K562 (cell line): ENCODE data around the gene SAMD4A. TPM values are rescaled to one million over a fixed set of nuclear protein-coding genes. Genes with fewer than 3 reads are reported as not detected.
A peak's percentile ranks its signal among the peaks of the same experiment; 100 is the strongest.

Experiments used
- ATAC-seq: fragments of 200-7000 bp; cut with Tn5 transposase; 3 replicates; pipeline ENCODE4 v1.9.1; 2020; ENCODE audit warnings: moderate library complexity
- BruUV-seq: library from RNA; stranded (reverse); fragments of 400-500 nt; replicated peaks from 2 replicates; lab custom pipeline; 2021; lab: Mats Ljungman, UMichigan
- CTCF ChIA-PET: fragments of 300-600 bp; formaldehyde crosslinking; extraction: SDS; loops from one replicate; lab custom pipeline; 2021; ENCODE audit warnings: low intra/inter-chr PET ratio; lab: Yijun Ruan, JAX
- POLR2A ChIA-PET: fragments of 300-600, 350-650 bp; sonication (Branson Sonifier 250); formaldehyde crosslinking; extraction: SDS; loops from one replicate; lab custom pipeline; 2021; ENCODE audit warnings: antibody characterized with exemption, inconsistent platforms; lab: Yijun Ruan, JAX
- DNase-seq, 4 experiments: peaks; one replicate each; pipeline versions ENCODE4 v3.0.0 to v3.0.0-alpha.2; 2011 to 2018; ENCODE audit warnings: low spot score in 3 of 4, mixed read lengths in 3 of 4; ENCODE audit errors: extremely low read depth in 1 of 4
- FAIRE-seq: peaks from 2 replicates; lab custom pipeline; 2011; peaks lifted over from hg19 to GRCh38; lab: Jason Lieb, UNC
- H2AFZ ChIP-seq: 2 replicates; pipeline ENCODE4 v1.6.0; 2011; ENCODE audit warnings: low read depth, low read length, control low read depth, inconsistent platforms
- H3K27ac ChIP-seq: fragments of 200-600 bp; 3 replicates; pipeline ENCODE4 v1.8.0; 2011; ENCODE audit warnings: low read depth, mild to moderate bottlenecking, control low read depth, inconsistent platforms, low read length, moderate library complexity, mixed read lengths; ENCODE audit errors: extremely low read depth
- H3K27me3 ChIP-seq, 2 experiments: fragments of 300-600 bp in 1 of 2; 2 replicates in 1 of 2; 3 replicates in 1 of 2; pipeline versions ENCODE4 v1.6.0 to v1.8.0; 2011; ENCODE audit warnings: inconsistent platforms in 2 of 2, low read length in 2 of 2, mild to moderate bottlenecking in 1 of 2, mixed read lengths in 1 of 2, moderate library complexity in 1 of 2; ENCODE audit not compliant: control insufficient read depth in 2 of 2, insufficient read depth in 2 of 2
- H3K36me3 ChIP-seq: fragments of 300-600 bp; 3 replicates; pipeline ENCODE4 v1.8.0; 2011; ENCODE audit warnings: mild to moderate bottlenecking, low read length, inconsistent platforms; ENCODE audit not compliant: control insufficient read depth, insufficient read depth
- H3K4me1 ChIP-seq, 2 experiments: fragments of 200-600 bp in 1 of 2; replicated peaks in 1 of 2; 2 replicates in 1 of 2; 3 replicates in 1 of 2; pipeline versions ENCODE4 v1.5.1 to v1.8.0; 2011; ENCODE audit warnings: inconsistent platforms in 2 of 2, low read length in 2 of 2, mild to moderate bottlenecking in 1 of 2, mixed read lengths in 1 of 2, moderate library complexity in 1 of 2; ENCODE audit not compliant: control insufficient read depth in 2 of 2, insufficient read depth in 2 of 2
- H3K4me2 ChIP-seq: 2 replicates; pipeline ENCODE4 v1.6.1; 2011; ENCODE audit warnings: low read length, control low read depth, inconsistent platforms, mixed read lengths; ENCODE audit not compliant: insufficient read depth
- H3K4me3 ChIP-seq: fragments of 200-600 bp; sonication (generic), shearing (Covaris generic); 2 replicates; pipeline ENCODE4 v1.5.1; 2016; ENCODE audit warnings: control low read depth, inconsistent platforms
- H3K79me2 ChIP-seq: fragments of 200-600 bp; 3 replicates; pipeline ENCODE4 v1.8.0; 2011; ENCODE audit warnings: low read length, inconsistent platforms; ENCODE audit not compliant: control insufficient read depth, insufficient read depth
- H3K9ac ChIP-seq, 2 experiments: 2 replicates each; pipeline versions ENCODE4 v1.6.0 to v1.6.1; 2011; ENCODE audit warnings: low read depth in 2 of 2, low read length in 2 of 2, control low read depth in 1 of 2, inconsistent platforms in 1 of 2, mild to moderate bottlenecking in 1 of 2, mixed read lengths in 1 of 2; ENCODE audit not compliant: insufficient read depth in 1 of 2
- H3K9me1 ChIP-seq: one replicate; pipeline ENCODE4 v1.6.0; 2011; ENCODE audit warnings: inconsistent platforms, mild to moderate bottlenecking, low read length, moderate library complexity; ENCODE audit not compliant: control insufficient read depth, insufficient read depth
- H3K9me3 ChIP-seq: replicated peaks from 2 replicates; pipeline ENCODE4 v1.5.1; 2011; ENCODE audit warnings: low read depth, low read length, inconsistent platforms; ENCODE audit not compliant: control insufficient read depth, insufficient read depth
- H4K20me1 ChIP-seq: replicated peaks from 2 replicates; pipeline ENCODE4 v1.6.1; 2011; ENCODE audit warnings: low read length, inconsistent platforms, mixed read lengths; ENCODE audit not compliant: control insufficient read depth, insufficient read depth
- ARID1B ChIP-seq: fragments of 450-650 bp; IDR thresholded peaks from 2 replicates; pipeline ENCODE4 v1.6.1; 2016; ENCODE audit warnings: antibody characterized with exemption, mild to moderate bottlenecking, inconsistent platforms
- BMI1 ChIP-seq: fragments of 150-350 bp; IDR thresholded peaks from 2 replicates; pipeline ENCODE4 v1.6.1; 2014; ENCODE audit warnings: low read length
- CBFA2T2 ChIP-seq: fragments of 450-650 bp; conservative IDR thresholded peaks from 2 replicates; pipeline ENCODE4 v1.6.1; 2017; ENCODE audit warnings: mild to moderate bottlenecking
- CBFA2T3 ChIP-seq: fragments of 450-650 bp; IDR thresholded peaks from 2 replicates; pipeline ENCODE4 v1.6.1; 2017
- DPF2 ChIP-seq: fragments of 450-650 bp; IDR thresholded peaks from 2 replicates; pipeline ENCODE4 v1.6.1; 2016
- NCOR1 ChIP-seq: fragments of 450-650 bp; IDR thresholded peaks from 2 replicates; pipeline ENCODE4 v1.6.1; 2016; ENCODE audit warnings: mild to moderate bottlenecking, moderate library complexity
- RFX1 ChIP-seq: fragments of 450-650 bp; IDR thresholded peaks from 2 replicates; pipeline ENCODE4 v1.6.1; 2016; ENCODE audit warnings: mild to moderate bottlenecking, moderate library complexity
- TAL1 ChIP-seq: fragments of 450-650 bp; IDR thresholded peaks from 2 replicates; pipeline ENCODE4 v1.6.1; 2016; ENCODE audit warnings: mild to moderate bottlenecking
- TCF3 ChIP-seq: sonication (generic); formaldehyde crosslinking; IDR thresholded peaks from 2 replicates; pipeline ENCODE4 v1.4.0; 2020; ENCODE audit warnings: mild to moderate bottlenecking, missing genetic modification reagents
- WGBS: fragments of 100-300 bp; shearing (Covaris generic); methylation state at CpG from one replicate; pipeline ENCODE4 v1.1.6; 2016; ENCODE audit warnings: low coverage, mixed read lengths; ENCODE audit not compliant: insufficient coverage; ENCODE audit errors: missing lambda C conversion rate; 5-methylcytosine and 5-hydroxymethylcytosine counted together
- in situ Hi-C: fragments of 300-500 bp; cut with MboI; formaldehyde crosslinking; loops from 4 replicates; pipeline ENCODE4 v1.15.0; 2018; ENCODE audit warnings: inconsistent platforms, mixed read lengths
- intact Hi-C: fragments of 100-400 bp; cut with micrococcal nuclease; formaldehyde crosslinking; loops from 2 replicates; pipeline ENCODE4 v1.14.2; 2022
- polyA plus RNA-seq, 8 experiments: library from polyadenylated mRNA; depleted of rRNA in 4 of 8; stranded (reverse) in 5 of 8; unstranded in 3 of 8; fragments of >200 nt; fragmentation: Nextera tagmentation in 2 of 8; fragmentation: Illumina TruSeq in 1 of 8; extraction: Ambion mirVana in 2 of 8; extraction: Trizol in 1 of 8; gene quantifications; 2 replicates each; pipeline versions ENCODE4 v1.2.1 to v1.2.3, GENCODE V29; 2011 to 2014; ENCODE audit warnings: inconsistent platforms in 1 of 8, missing spikeins in 1 of 8
- total RNA-seq, 7 experiments: library from RNA; depleted of rRNA in 6 of 7; stranded (reverse); fragments of >200 nt in 6 of 7; fragmentation: Illumina TruSeq in 2 of 7; extraction: Trizol in 2 of 7; gene quantifications; 2 replicates each; pipeline versions ENCODE4 v1.2.1 to v1.2.3, GENCODE V29; 2011 to 2021; ENCODE audit warnings: low replicate concordance in 1 of 7
- TF ChIP-seq, protein P1 (sequence below), 2 experiments: fragments of 450-650 bp in 1 of 2; sonication (generic) in 1 of 2; formaldehyde crosslinking; conservative IDR thresholded peaks; 2 replicates each; pipeline versions ENCODE4 v1.4.0 to v1.8.1; 2020 to 2022; ENCODE audit warnings: mild to moderate bottlenecking in 1 of 2, missing genetic modification reagents in 1 of 2

Gene SAMD4A
- total and polyA plus RNA-seq, 9 of the 15 experiments (the other 6 are each of a cell fraction or from before 2014, with no cell fraction given), result 0.66 to 6.8 (median 3.3) TPM

DNA sequence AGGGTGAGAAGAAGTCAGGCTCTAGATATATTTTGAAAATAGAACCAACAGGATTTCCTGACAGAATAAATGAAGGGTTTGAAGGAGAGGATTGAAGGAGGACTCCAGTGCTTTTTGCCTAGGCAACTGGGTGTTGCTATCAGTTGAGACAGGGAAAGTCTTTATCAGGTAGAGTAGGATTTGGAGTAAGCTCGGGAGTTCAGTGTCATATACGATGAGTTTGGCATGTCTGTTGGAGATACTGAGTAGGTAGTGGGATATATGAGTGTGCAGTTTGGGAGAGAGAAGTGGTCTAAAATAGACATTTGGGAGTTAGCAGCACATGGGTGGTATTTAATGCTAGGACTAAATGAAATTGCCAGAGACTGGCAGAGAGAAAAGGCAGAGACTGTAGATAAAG, 141.2 kb downstream of the SAMD4A start:
- Histone ChIP-seq H3K9me1 (no peaks in the 10 kb centered on the region), H3K36me3 (peaks cover 33% of the 10 kb centered on the region; the same call in 2 of the 3 replicates), H3K9me3 (0 out of 2 replicates have a peak, but pooled peaks cover 1% of the 10 kb centered on the region), H4K20me1 (no peaks in the 10 kb centered on the region), H3K27me3 (no peaks in the 10 kb centered on the region), H3K79me2 (peaks cover 45% of the 10 kb centered on the region), H3K4me1 (peaks cover 3 to 36% of the 10 kb centered on the region in 2 experiments; a peak in 2 of 5 replicates), H2AFZ (no peak overlapping the region), H3K4me3 (no peak overlapping the region), H3K9ac (peak overlapping the region in 1 of 2 experiments; percentile 10; a peak in 1 of 4 replicates), H3K27ac (peak overlapping the region; percentile 56; the same call in 1 of the 3 replicates), H3K4me2 (peak overlapping the region; percentile 36)
- TF ChIP-seq, protein P1, sequence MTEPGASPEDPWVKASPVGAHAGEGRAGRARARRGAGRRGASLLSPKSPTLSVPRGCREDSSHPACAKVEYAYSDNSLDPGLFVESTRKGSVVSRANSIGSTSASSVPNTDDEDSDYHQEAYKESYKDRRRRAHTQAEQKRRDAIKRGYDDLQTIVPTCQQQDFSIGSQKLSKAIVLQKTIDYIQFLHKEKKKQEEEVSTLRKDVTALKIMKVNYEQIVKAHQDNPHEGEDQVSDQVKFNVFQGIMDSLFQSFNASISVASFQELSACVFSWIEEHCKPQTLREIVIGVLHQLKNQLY (CRISPR knock-in tag; conservative IDR thresholded peaks at IDR 0.05), result no peak
- TF ChIP-seq ARID1B (peak; percentile 56), CBFA2T3 (peak; percentile 76), CBFA2T2 (peak; percentile 36), BMI1 (no peak), TAL1 (peak; percentile 15; the same call in 1 of the 2 replicates), DPF2 (0 out of 2 replicates have a peak, but pooled peaks have one; percentile 19), TCF3 (CRISPR knock-in tag) (peak; percentile 30; the same call in 1 of the 2 replicates), NCOR1 (peak; percentile 17; the same call in 1 of the 2 replicates), RFX1 (peak; percentile 39; the same call in 1 of the 2 replicates)
- BruUV-seq, result no TSS peak
- POLR2A ChIA-PET, result interaction anchor here (0.6 kb wide), 1 partner anchor 54 kb away, joined by 3 read pairs; no protein-coding TSS in a partner anchor
- intact Hi-C loops, result no loop called here
- ATAC-seq, result peak; percentile 55
- peak in 3 of 4 experiments; percentile 13 to 48 (median 31) for DNase-seq
- CTCF ChIA-PET, result no interaction called here
- in situ Hi-C loops, result no loop called here
- WGBS, result 0% methylated on average over 2 of the region's 2 CpGs
- FAIRE-seq, result peak; percentile 82
